GM19099 (cell line): ENCODE results near the gene ATAD2B.

Experiments
- POLR2A ChIP-seq: IDR thresholded peaks from 3 replicates; pipeline ENCODE4 v1.6.1; 2011; ENCODE audit warnings: low read depth; ENCODE audit not compliant: insufficient read length; ENCODE audit errors: extremely low read depth

Gene ATAD2B

GRCh38 chr2:23718931-23719700 lies 207.8 kb downstream of the ATAD2B start:
- no peak for TF ChIP-seq POLR2A

GRCh38 chr2:23713351-23713750 lies 213.6 kb downstream of the ATAD2B start:
- TF ChIP-seq POLR2A = no peak

- TF ChIP-seq POLR2A = no peak
Measured at GRCh38 chr2:23712756-23713151, 214.2 kb downstream of the ATAD2B start.

- TF ChIP-seq POLR2A = no peak
Measured at GRCh38 chr2:23711979-23712755, 214.8 kb downstream of the ATAD2B start.

- no peak for TF ChIP-seq POLR2A
Measured at GRCh38 chr2:23709311-23709710, 217.6 kb downstream of the ATAD2B start.

- TF ChIP-seq POLR2A = no peak
Measured at GRCh38 chr2:23708771-23709170, 218.2 kb downstream of the ATAD2B start.

- TF ChIP-seq POLR2A = no peak
Measured at GRCh38 chr2:23707096-23707495, 219.8 kb downstream of the ATAD2B start.

- no peak for TF ChIP-seq POLR2A
Measured at GRCh38 chr2:23706613-23707078, 220.3 kb downstream of the ATAD2B start.

- no peak for TF ChIP-seq POLR2A
Measured at GRCh38 chr2:23705771-23706612, 220.9 kb downstream of the ATAD2B start.

GRCh38 chr2:23703583-23704385 lies 223.1 kb downstream of the ATAD2B start:
- TF ChIP-seq POLR2A = no peak

GRCh38 chr2:23703037-23703582 lies 223.8 kb downstream of the ATAD2B start:
- TF ChIP-seq POLR2A = no peak

GRCh38 chr2:23700627-23701026 lies 226.3 kb downstream of the ATAD2B start:
- TF ChIP-seq POLR2A = no peak

- no peak for TF ChIP-seq POLR2A
Measured at GRCh38 chr2:23699580-23699925, 227.4 kb downstream of the ATAD2B start.
